CD4-positive, alpha-beta T cell treated with Interleukin-15 for 1 hour (primary cell): ENCODE measurements around the gene DOCK1.

Experiments used
- DNase-seq: peaks from one replicate; pipeline ENCODE4 v3.0.0-alpha.2; 2020

Gene DOCK1

DNA sequence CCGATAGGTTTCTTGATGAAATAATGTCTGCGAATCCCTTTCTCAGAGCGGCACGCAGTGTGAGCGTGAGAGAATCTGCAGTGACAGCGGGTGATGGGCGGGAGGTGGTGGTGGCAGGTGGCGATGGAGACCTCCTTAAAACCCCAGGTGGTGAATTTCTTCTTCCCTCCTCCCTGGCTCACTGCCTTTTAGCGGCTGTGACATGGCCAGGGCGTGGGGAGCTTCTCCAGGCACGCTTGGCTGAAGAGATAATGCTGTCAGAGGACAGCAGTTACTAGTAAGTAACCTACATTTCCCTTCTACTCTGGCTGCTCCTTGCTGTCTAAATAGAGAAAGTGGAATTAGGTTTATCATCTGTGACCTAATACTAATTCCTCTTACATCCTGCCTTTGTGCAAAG lies 432.6 kb downstream of the DOCK1 start:
- no peak for DNase-seq

- DNase-seq, result no peak
These were observed 433.3 kb downstream of the DOCK1 start for GRCh38 chr10:127338399-127339110.

DNA sequence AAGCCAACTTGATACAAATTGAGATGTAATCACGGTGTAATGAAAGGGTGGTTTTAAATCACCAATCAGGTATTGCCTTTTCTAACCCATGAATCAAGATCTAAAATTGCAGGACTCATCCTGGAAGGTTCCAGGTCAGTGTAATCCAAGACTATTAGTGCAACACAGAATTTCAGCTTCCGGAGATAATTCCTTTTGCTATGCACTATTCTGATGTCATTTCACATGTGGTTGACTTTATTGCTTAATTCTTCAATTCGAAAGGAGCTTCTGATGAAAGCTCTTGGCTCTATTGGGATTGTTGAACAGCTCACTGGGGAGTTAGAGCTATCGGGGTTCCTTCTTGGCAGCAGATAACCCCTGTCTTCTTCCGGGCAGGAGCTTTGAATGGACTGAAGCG lies 438.6 kb downstream of the DOCK1 start:
- DNase-seq, result no peak

DNA sequence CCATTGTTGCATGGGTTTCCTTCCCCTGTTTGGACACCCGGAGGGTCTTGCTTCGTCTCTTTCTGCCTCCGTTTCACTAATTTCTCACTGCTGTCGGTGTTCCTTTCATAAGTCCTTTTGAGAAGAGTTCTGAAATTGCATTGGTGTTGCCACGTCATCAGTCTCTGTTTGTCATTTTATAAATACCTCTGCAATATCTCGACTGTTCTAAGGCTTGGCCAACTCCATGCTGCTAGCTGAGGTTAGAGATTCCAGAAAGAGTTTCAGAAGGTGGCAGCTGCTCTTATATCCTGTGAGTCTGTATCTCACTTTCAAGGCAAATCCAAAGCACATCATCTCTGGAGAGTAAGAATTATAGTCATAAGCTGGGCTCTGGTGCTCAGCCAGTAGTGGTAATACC lies 439.1 kb downstream of the DOCK1 start:
- no peak for DNase-seq

DNA sequence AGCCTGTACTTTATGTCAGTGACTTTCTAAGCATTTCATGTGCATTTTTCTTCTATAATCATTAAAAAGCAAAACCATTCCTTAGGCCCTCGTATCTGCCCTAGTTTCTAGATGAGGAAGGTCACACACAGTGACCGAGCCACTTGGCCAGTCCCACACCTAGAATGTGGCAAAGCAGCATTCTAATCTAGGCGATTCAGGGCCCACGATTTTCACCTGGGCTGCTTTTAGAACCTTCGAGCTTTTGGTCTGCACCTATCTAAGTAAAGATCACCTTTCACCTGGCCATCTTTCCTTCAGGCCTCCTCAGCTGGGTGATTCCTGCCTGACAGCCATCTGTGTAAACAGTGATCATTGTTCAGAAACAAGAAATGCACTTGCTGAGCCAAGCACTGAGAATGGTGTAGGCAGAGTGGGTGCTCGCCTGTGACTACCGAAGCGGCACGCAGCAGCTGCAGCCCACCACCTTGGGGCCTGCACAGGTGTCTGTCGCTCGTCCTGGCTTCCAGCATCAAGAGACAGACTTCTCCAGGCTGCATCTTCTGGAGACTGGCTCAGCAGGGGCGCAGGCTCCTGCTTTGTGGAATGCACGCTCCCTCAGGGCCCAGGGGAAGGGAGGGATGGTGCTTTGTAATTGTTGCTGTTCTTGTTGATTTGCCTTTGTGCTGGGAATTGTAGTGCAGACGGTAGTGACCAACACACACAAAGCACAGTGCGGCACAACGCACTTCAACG lies 440.2 kb downstream of the DOCK1 start:
- DNase-seq, result no peak

DNA sequence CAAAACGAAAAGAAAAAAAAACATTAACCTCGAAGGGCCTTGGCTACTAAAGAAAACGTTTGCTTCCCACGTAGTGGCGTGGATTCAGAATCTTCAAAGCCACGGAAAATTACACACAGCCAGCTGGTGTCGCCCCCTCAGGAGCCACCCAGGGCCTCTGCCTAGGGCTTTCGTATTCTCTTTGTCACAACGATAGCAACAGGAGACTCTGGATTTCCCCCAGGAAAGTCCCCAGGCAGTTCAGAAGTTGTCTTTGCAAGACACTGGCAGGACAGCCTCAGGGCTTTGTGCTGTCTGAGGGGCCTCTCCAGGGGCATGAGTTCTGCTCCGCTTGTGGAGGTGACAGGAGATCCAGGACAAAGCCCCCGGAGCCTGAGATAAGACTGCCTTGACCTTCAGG lies 441.4 kb downstream of the DOCK1 start:
- DNase-seq, result no peak

DNA sequence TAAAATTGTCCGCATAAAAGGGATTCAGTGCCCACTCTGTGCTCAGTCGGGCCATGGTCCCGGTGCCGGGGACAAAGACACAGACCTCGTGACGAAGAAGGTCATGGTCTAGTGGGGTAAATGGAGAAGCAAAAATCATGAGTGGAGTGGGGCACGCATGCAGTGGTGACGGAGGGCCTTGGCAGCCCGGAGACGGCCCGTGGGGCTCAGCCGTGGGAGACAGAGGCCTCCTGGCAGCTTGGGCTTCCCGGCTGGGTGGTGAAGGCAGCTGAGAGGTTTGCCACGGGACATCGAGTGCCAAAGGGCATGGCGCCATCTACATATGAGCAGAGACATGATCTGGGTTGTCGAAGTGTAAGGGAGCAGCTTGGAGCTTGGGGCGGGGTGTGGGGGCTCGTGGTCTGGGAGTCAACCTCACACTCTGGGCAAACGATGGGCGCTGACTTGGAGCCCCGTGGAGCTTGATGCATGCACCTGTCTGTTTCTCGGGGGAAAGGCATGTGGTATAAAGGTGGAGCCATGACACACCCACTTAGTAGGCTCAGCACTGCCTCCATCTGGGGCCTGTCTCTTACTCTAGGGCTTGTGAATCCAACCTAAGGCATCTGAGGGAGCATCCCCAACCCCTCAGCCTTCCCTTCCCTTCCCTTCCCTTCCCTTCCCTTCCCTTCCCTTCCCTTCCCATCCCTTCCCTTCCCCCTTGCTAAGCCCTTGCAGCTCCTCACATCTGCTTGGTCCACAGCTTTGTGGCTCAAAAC lies 442.2 kb downstream of the DOCK1 start:
- no peak for DNase-seq

- no peak for DNase-seq
These were observed 444.5 kb downstream of the DOCK1 start for GRCh38 chr10:127349737-127350136.

GRCh38 chr10:127351542-127351941 lies 446.3 kb downstream of the DOCK1 start:
- DNase-seq, result no peak

- no peak for DNase-seq
These were observed 448.3 kb downstream of the DOCK1 start for GRCh38 chr10:127353544-127353943.

DNA sequence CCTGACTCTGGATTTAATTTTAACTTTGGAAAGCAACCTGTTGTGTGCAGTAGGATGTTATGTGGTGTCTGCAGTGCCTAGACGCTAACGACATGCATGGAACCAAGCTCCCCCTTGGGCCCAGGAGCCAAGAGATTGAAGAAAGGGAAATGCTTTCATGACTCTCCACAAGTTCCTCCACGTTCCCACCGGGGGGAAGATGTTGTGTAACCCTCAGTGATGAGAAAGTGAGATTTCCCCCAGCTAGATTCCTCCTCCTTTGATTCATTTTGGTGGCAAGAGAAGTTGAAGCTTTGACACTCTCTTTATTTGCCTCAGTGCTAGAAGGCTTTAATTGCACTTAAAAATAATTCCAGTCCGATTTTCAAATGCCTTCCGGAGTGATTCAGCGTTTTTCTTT lies 449.0 kb downstream of the DOCK1 start:
- DNase-seq, result no peak

- no peak for DNase-seq
These were observed 449.8 kb downstream of the DOCK1 start for GRCh38 chr10:127354992-127355391.

DNA sequence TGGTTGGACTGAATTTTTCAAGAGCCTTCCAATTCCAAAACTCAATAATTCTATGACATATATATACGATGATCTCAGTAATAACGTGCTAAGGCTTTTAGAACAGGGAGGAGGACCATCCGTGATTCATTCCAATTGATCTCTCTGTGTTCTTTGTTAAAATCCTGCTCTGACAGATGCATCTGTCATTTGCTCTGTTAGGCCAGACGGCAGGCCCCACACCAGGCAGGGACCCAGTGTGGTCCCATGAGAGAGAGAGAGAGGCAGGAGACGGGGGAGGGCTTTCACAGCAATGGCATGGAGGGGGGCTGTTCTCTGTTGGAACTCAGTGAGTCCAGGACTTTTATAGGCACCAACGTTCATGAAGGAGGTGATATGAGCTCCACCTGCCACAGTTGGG lies 451.1 kb downstream of the DOCK1 start:
- DNase-seq, result no peak

DNA sequence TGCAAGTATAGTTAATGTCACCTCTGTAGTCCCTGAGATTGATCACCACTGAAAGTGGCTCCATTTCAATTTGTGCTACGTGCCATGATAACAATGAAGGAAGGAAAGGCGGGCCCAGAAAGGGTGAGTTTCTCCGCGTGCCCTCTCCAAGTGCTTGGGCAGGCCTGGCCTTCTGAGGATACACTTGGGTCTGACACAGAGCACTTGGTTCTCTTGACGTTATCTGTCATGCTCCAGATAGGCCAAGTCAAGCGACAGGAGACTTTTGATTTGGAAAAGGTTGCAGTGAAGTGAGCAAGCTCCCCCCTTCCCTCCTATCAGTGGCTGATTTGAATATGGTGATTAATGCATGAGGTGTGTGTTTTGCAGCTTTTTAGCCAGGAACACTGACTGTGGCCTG lies 452.0 kb downstream of the DOCK1 start:
- DNase-seq, result no peak

DNA sequence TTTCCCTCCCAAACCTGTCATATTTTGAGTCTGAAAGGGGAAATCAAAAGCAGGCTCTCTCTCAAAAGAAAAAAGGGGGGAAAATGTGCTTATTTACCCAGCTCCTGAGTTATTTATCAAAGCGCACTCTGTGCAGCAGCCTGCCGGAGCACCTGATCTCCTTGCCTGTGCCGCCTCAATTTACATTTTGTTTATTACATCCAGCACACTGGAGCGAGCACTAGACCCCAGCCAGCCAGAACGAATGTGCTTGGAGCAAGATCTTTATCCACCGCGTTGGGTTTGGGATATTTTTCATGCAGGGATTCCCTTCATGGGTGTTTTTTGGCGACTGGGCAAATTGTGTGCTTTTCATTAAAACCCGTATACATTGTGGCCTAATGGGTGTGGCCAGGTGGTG lies 453.1 kb downstream of the DOCK1 start:
- DNase-seq, result no peak

DNA sequence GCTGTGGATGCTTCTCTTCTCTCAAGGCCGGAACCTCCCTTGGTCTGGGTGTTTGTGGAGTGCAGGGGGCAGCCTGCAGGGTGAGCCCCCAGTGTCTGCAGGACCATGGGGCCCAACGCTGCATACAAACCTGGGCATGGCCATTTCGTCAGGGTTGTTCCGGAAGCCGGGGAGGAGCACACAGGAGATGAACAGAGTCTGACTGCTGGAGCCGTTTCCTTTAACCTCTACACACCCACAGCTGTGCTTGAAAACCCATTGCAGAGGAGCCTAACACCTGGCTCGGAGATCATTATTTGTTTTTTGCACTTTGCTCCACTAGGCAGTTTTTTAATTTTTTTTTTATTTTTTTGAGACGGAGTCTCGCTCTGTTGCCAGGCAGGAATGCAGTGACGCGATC lies 458.8 kb downstream of the DOCK1 start:
- DNase-seq, result no peak

GRCh38 chr10:127368101-127368500 lies 462.9 kb downstream of the DOCK1 start:
- DNase-seq, result no peak

DNA sequence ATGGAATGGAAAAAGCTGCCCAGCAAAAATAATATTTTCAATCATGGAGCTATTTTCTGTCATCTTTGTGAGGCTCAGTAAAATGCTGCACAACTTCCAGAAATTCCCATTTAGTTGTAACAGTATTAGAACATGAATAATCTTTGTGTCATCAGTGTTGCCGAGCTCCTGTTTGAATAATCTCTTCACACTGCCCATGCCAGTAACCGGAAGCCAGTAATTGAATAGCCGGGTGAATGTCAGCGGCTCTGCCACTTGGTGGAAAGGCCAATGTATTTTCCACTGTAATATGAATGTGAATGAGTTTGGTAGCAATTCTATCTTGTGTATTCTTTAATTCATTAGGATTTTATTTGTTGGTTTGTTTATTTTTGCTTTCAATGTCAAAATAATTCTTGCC lies 463.7 kb downstream of the DOCK1 start:
- DNase-seq, result no peak

- no peak for DNase-seq
These were observed 465.4 kb downstream of the DOCK1 start for GRCh38 chr10:127370601-127371000.

DNA sequence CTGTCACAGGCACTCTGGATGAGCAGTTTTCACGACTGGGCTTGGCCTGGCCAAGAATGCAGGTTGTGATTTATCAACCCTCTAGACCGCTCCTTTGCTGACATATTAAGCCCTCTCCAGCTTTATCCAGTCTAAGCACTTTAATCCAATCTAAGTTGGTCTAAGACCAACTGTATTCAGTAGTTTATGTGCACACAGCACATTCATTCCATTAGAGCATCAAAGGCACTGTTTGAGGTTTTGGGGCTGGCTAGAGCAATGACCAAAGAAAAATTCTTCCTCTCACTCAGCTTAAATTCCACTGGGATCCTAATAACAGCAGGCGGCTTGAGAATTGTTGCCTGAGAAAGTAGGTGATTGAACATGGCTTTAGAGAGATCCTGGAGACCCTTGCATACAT lies 467.1 kb downstream of the DOCK1 start:
- DNase-seq, result no peak

DNA sequence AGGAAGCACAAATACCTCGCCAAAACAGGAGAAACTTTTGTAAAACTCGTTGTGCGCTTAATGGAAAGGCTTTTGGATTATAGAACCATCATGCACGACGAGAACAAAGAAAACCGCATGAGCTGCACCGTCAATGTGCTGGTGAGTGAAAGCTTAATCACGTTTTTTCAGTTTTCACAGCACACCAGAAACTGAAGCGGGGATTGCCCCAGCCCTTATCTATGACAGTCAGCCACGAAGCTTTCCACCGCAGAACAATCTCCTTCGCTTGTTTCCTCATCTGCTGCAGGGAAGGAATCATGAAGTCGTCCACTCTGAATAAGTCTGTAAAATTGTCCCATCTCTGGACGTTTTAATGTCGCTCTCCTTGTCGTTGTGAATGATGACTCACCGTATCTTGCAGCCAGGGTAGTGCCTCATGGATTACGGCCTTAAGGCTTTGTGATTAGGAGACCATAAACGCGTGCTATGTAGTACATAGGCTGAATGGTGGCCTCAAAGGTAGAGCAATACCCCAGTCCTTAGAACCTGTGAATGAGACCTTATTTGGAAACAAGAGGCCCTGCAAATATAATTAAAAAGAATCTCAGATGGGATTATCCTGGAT lies 468.9 kb downstream of the DOCK1 start:
- no peak for DNase-seq

GRCh38 chr10:127374901-127375300 lies 469.7 kb downstream of the DOCK1 start:
- no peak for DNase-seq

GRCh38 chr10:127375461-127375860 lies 470.2 kb downstream of the DOCK1 start:
- DNase-seq, result no peak

GRCh38 chr10:127376071-127376470 lies 470.8 kb downstream of the DOCK1 start:
- DNase-seq, result no peak
